NCI-H226 (cell line): ENCODE data around the gene GRID2.
"Not testable (repeated sequence)": the region's sequence is repeated elsewhere in the genome, so short reads cannot be mapped to it uniquely, and the experiment has no call there.

ENCODE experiments used
- DNase-seq: peaks from one replicate; pipeline ENCODE4 v3.0.0-alpha.2; 2015

The GRID2 gene

GRCh38 chr4:92444143-92444843, 140.5 kb downstream of the GRID2 start:
- DNase-seq: not testable (repeated sequence)

GRCh38 chr4:92445127-92445526, 141.4 kb downstream of the GRID2 start:
- no peak for DNase-seq

GRCh38 chr4:92447255-92447905, 143.6 kb downstream of the GRID2 start:
- DNase-seq: no peak

GRCh38 chr4:92448176-92448575, 144.4 kb downstream of the GRID2 start:
- DNase-seq: not testable (repeated sequence)

GRCh38 chr4:92450694-92451093, 146.9 kb downstream of the GRID2 start:
- DNase-seq: no peak

GRCh38 chr4:92451782-92452181, 148.0 kb downstream of the GRID2 start:
- no peak for DNase-seq

- not testable (repeated sequence) for DNase-seq
Measured at GRCh38 chr4:92452383-92452782, 148.6 kb downstream of the GRID2 start.

GRCh38 chr4:92455329-92455839, 151.6 kb downstream of the GRID2 start:
- DNase-seq: no peak

- DNase-seq: no peak
Measured at GRCh38 chr4:92455951-92456350, 152.2 kb downstream of the GRID2 start.

GRCh38 chr4:92461732-92462131, 158.0 kb downstream of the GRID2 start:
- DNase-seq: no peak

GRCh38 chr4:92477298-92477697, 173.5 kb downstream of the GRID2 start:
- DNase-seq: no peak

GRCh38 chr4:92483341-92483740, 179.6 kb downstream of the GRID2 start:
- no peak for DNase-seq

- DNase-seq: no peak
Measured at GRCh38 chr4:92488496-92488895, 184.7 kb downstream of the GRID2 start.

- DNase-seq: no peak
Measured at GRCh38 chr4:92497141-92497540, 193.4 kb downstream of the GRID2 start.

- no peak for DNase-seq
Measured at GRCh38 chr4:92501456-92501855, 197.7 kb downstream of the GRID2 start.

- no peak for DNase-seq
Measured at GRCh38 chr4:92506933-92507332, 203.2 kb downstream of the GRID2 start.

GRCh38 chr4:92514627-92515026, 210.9 kb downstream of the GRID2 start:
- DNase-seq: no peak

GRCh38 chr4:92516450-92516849, 212.7 kb downstream of the GRID2 start:
- no peak for DNase-seq

GRCh38 chr4:92519727-92520126, 216.0 kb downstream of the GRID2 start:
- no peak for DNase-seq

- DNase-seq: no peak
Measured at GRCh38 chr4:92520563-92520962, 216.8 kb downstream of the GRID2 start.

GRCh38 chr4:92521941-92522340, 218.2 kb downstream of the GRID2 start:
- DNase-seq: no peak

GRCh38 chr4:92522356-92522755, 218.6 kb downstream of the GRID2 start:
- no peak for DNase-seq

- no peak for DNase-seq
Measured at GRCh38 chr4:92524131-92524530, 220.4 kb downstream of the GRID2 start.

GRCh38 chr4:92528541-92528940, 224.8 kb downstream of the GRID2 start:
- DNase-seq: no peak

- DNase-seq: no peak
Measured at GRCh38 chr4:92529510-92529909, 225.7 kb downstream of the GRID2 start.
